Measurements from ENCODE around the gene CCDC43. TPM values are rescaled to one million over a fixed set of nuclear protein-coding genes. Genes with fewer than 3 reads are reported as not detected.

The CCDC43 gene
- total and polyA plus RNA-seq, 2 of the 8 experiments (the other 6 are each of a cell fraction or from before 2014, with no cell fraction given) = 4.9 to 38.1 TPM

GRCh38 chr17:44672479-44673093 is 17.0 kb downstream of the CCDC43 start:
- Histone ChIP-seq H3K79me1 (ENCODE audit: low read depth, low read length) (no peaks in the 10 kb centered on the region), H2BK120ac (replicated peaks; ENCODE audit: low read depth, low read length) (no peak overlapping the region), H2BK20ac (ENCODE audit: low read length) (no peak overlapping the region), H3K27ac (ENCODE audit: low read depth, low read length) (no peak overlapping the region), H2BK12ac (ENCODE audit: low read depth, low read length) (no peak overlapping the region), H3K23ac (ENCODE audit: insufficient read length) (no peak overlapping the region), H4K91ac (replicated peaks; ENCODE audit: insufficient read length, low read length) (no peak overlapping the region), H3K56ac (replicated peaks; ENCODE audit: insufficient read length, low read depth, low read length) (no peak overlapping the region), H3K4me3 (ENCODE audit: extremely low read depth in 1 of 4, insufficient read depth in 2 of 4, low read depth in 3 of 4, low read length in 4 of 4) (no peak overlapping the region), H3K4me1 (replicated peaks in 1 of 4; ENCODE audit: control insufficient read depth in 3 of 4, insufficient read depth in 4 of 4, low read length in 3 of 4) (no peaks in the 10 kb centered on the region), H3K36me3 (ENCODE audit: control insufficient read depth in 2 of 4, insufficient read depth in 4 of 4, low read length in 3 of 4) (no peaks in the 10 kb centered on the region; a peak in 1 of 8 replicates), H4K8ac (ENCODE audit: extremely low read depth, insufficient read depth, low read length) (no peak overlapping the region), H3K9me3 (ENCODE audit: insufficient read depth in 2 of 2, low read depth in 1 of 2, low read length in 1 of 2) (no peaks in the 10 kb centered on the region), H3K79me2 (ENCODE audit: control insufficient read depth in 1 of 2, insufficient read depth in 2 of 2, low read length in 2 of 2) (no peaks in the 10 kb centered on the region), H2BK5ac (ENCODE audit: low read depth, low read length) (no peak overlapping the region), H2AFZ (ENCODE audit: low read length) (no peak overlapping the region), H4K5ac (ENCODE audit: insufficient read length, low read depth, low read length) (no peak overlapping the region), H2BK15ac (ENCODE audit: low read length) (no peak overlapping the region), H3K27me3 (replicated peaks in 1 of 4; ENCODE audit: control insufficient read depth in 3 of 4, extremely low read depth in 1 of 4, insufficient read depth in 3 of 4, low read length in 3 of 4) (no peaks in the 10 kb centered on the region), H3K4ac (replicated peaks; ENCODE audit: insufficient read length, low read depth, low read length) (no peak overlapping the region), H3K18ac (ENCODE audit: extremely low read depth, low read length) (no peak overlapping the region), H4K20me1 (replicated peaks in 1 of 2; ENCODE audit: control insufficient read depth in 1 of 2, insufficient read depth in 2 of 2, low read length in 2 of 2) (no peaks in the 10 kb centered on the region), H3K4me2 (ENCODE audit: insufficient read depth in 1 of 2, low read depth in 2 of 2, low read length in 2 of 2) (no peak overlapping the region), H3K23me2 (ENCODE audit: low read depth, low read length) (no peaks in the 10 kb centered on the region), H2AK5ac (ENCODE audit: low read depth, low read length) (no peak overlapping the region), H3K14ac (ENCODE audit: insufficient read length) (no peak overlapping the region), H3K9ac (replicated peaks in 1 of 4; ENCODE audit: extremely low read depth in 1 of 4, low read depth in 3 of 4, low read length in 3 of 4) (no peak overlapping the region)
- TF ChIP-seq RAD21 (IDR thresholded peaks at IDR 0.05 in 1 of 2, conservative IDR thresholded peaks at IDR 0.05 in 1 of 2; ENCODE audit: low read depth in 2 of 2, low read length in 2 of 2) (peak in 1 of 2 experiments; percentile 46), TCF12 (IDR thresholded peaks at IDR 0.05; ENCODE audit: low read depth, low read length) (no peak), CTCF (IDR thresholded peaks at IDR 0.05; ENCODE audit: control extremely low read depth in 1 of 3, insufficient read depth in 1 of 3, low read depth in 1 of 3, low read length in 3 of 3) (peak in 2 of 3 experiments; percentile 18 to 54; a peak in 2 of 4 replicates)
- DNase-seq (ENCODE audit: low read depth in 1 of 2, low spot score in 2 of 2) = no peak
- FAIRE-seq = no peak
- ChIA-PET POLR2A (ENCODE audit: partially characterized antibody) (interaction anchor here (1.6 kb wide), 1 partner anchor 17 kb away, joined by 6 read pairs; the partner anchor contains the start of gene CCDC43), CTCF (ENCODE audit: partially characterized antibody) (interaction anchor here (0.6 to 3.1 kb wide), 21 partner anchors 9 to 139 kb away, joined by 3 to 22 read pairs (median 4); partner anchors contain the start of gene CCDC43)
